Trophoblast cell (in vitro differentiated cells and primary cell): ENCODE results near the gene HPD.

Experiments
- DNase-seq, 2 donors: peaks; one replicate each; pipeline ENCODE4 v3.0.0-alpha.2; 2016
- H2AFZ ChIP-seq: 2 replicates; pipeline ENCODE4 v1.6.1; 2013; ENCODE audit warnings: low read length, moderate library complexity, mild to moderate bottlenecking; ENCODE audit not compliant: insufficient read depth, poor library complexity
- H2AK5ac ChIP-seq: 2 replicates; pipeline ENCODE4 v1.6.1; 2013; ENCODE audit warnings: mild to moderate bottlenecking, low read length
- H2BK120ac ChIP-seq: 2 replicates; pipeline ENCODE4 v1.6.1; 2013; ENCODE audit warnings: low read length, mild to moderate bottlenecking, moderate library complexity; ENCODE audit not compliant: insufficient read depth, poor library complexity
- H2BK12ac ChIP-seq: 2 replicates; pipeline ENCODE4 v1.6.1; 2013; ENCODE audit warnings: mild to moderate bottlenecking, low read length, moderate library complexity
- H2BK5ac ChIP-seq: 2 replicates; pipeline ENCODE4 v1.6.1; 2013; ENCODE audit warnings: low read length, low read depth, moderate library complexity, mild to moderate bottlenecking; ENCODE audit not compliant: poor library complexity
- H3K14ac ChIP-seq: 2 replicates; pipeline ENCODE4 v1.6.1; 2013; ENCODE audit warnings: mild to moderate bottlenecking, low read length
- H3K18ac ChIP-seq: 2 replicates; pipeline ENCODE4 v1.6.1; 2013; ENCODE audit warnings: mild to moderate bottlenecking, low read length
- H3K23ac ChIP-seq: 2 replicates; pipeline ENCODE4 v1.6.1; 2013; ENCODE audit warnings: low read length
- H3K27ac ChIP-seq: 2 replicates; pipeline ENCODE4 v1.5.1; 2013; ENCODE audit warnings: low read depth, mild to moderate bottlenecking, inconsistent platforms, low read length, moderate library complexity
- H3K27me3 ChIP-seq: 2 replicates; pipeline ENCODE4 v1.6.1; 2013; ENCODE audit warnings: inconsistent platforms, mild to moderate bottlenecking, low read length, moderate library complexity; ENCODE audit not compliant: insufficient read depth
- H3K36me3 ChIP-seq, 2 experiments: 1 replicate in 1 of 2; 2 replicates in 1 of 2; pipeline ENCODE4 v1.6.1; 2013; ENCODE audit warnings: low read length in 2 of 2, mild to moderate bottlenecking in 2 of 2, moderate library complexity in 1 of 2; ENCODE audit not compliant: insufficient read depth in 2 of 2, control insufficient read depth in 1 of 2
- H3K4ac ChIP-seq: 2 replicates; pipeline ENCODE4 v1.6.1; 2013; ENCODE audit warnings: low read depth, mild to moderate bottlenecking, low read length, moderate library complexity
- H3K4me1 ChIP-seq, 2 experiments: 1 replicate in 1 of 2; 2 replicates in 1 of 2; pipeline ENCODE4 v1.6.1; 2013; ENCODE audit warnings: low read length in 2 of 2, mild to moderate bottlenecking in 2 of 2, moderate library complexity in 1 of 2; ENCODE audit not compliant: insufficient read depth in 2 of 2, control insufficient read depth in 1 of 2
- H3K4me2 ChIP-seq: 2 replicates; pipeline ENCODE4 v1.6.1; 2013; ENCODE audit warnings: inconsistent platforms, mild to moderate bottlenecking, low read length, moderate library complexity
- H3K4me3 ChIP-seq: 2 replicates; pipeline ENCODE4 v1.5.1; 2013; ENCODE audit warnings: mild to moderate bottlenecking, low read depth, low read length, inconsistent platforms
- H3K79me1 ChIP-seq: one replicate; pipeline ENCODE4 v1.6.1; 2013; ENCODE audit warnings: low read length
- H3K79me2 ChIP-seq: 2 replicates; pipeline ENCODE4 v1.6.1; 2013; ENCODE audit warnings: low read length, mild to moderate bottlenecking; ENCODE audit not compliant: control insufficient read depth, insufficient read depth, poor library complexity
- H3K9ac ChIP-seq: 2 replicates; pipeline ENCODE4 v1.6.1; 2013; ENCODE audit warnings: mild to moderate bottlenecking, low read length
- H3K9me3 ChIP-seq: 2 replicates; pipeline ENCODE4 v1.6.1; 2013; ENCODE audit warnings: low read depth, mild to moderate bottlenecking, control low read depth, inconsistent platforms, low read length; ENCODE audit not compliant: insufficient read depth
- H4K12ac ChIP-seq: 2 replicates; pipeline ENCODE4 v1.6.1; 2013; ENCODE audit warnings: low read depth, mild to moderate bottlenecking, low read length, moderate library complexity
- H4K8ac ChIP-seq: 2 replicates; pipeline ENCODE4 v1.6.1; 2013; ENCODE audit warnings: low read depth, mild to moderate bottlenecking, low read length, moderate library complexity
- H4K91ac ChIP-seq: one replicate; pipeline ENCODE4 v1.6.1; 2013; ENCODE audit warnings: low read depth, mild to moderate bottlenecking, low read length, moderate library complexity
- WGBS: extraction: QIAGEN DNeasy Blood & Tissue Kit; methylation state at CpG from one replicate; pipeline ENCODE4 v1.1.7; 2013; ENCODE audit warnings: missing lambda C conversion rate; ENCODE audit not compliant: insufficient read length, insufficient coverage; ENCODE audit errors: extremely low coverage; 5-methylcytosine and 5-hydroxymethylcytosine counted together

Gene HPD

GRCh38 chr12:121806009-121806545, 52.6 kb downstream of the HPD start:
- H3K4me3 ChIP-seq = peak overlapping the region; percentile 23
- peak overlapping the region; percentile 18 for H3K4ac ChIP-seq
- no peak overlapping the region for H2AK5ac ChIP-seq
- peak overlapping the region; percentile 34 for H3K23ac ChIP-seq
- H4K12ac ChIP-seq = no peak overlapping the region
- no peaks in the 10 kb centered on the region for H3K9me3 ChIP-seq
- H4K91ac ChIP-seq = no peak overlapping the region
- DNase-seq = no peak
- peak overlapping the region; percentile 44 for H3K4me2 ChIP-seq
- H2BK12ac ChIP-seq = no peak overlapping the region
- no peak overlapping the region for H4K8ac ChIP-seq
- peaks cover 36 to 37% of the 10 kb centered on the region in 2 experiments for H3K36me3 ChIP-seq
- H2AFZ ChIP-seq = no peak overlapping the region
- no peak overlapping the region for H3K18ac ChIP-seq
- no peak overlapping the region for H3K27ac ChIP-seq
- no peak overlapping the region for H2BK120ac ChIP-seq
- H3K27me3 ChIP-seq = no peaks in the 10 kb centered on the region
- H2BK5ac ChIP-seq = no peak overlapping the region
- no CpG with 5 or more reads among the region's 16 CpGs for WGBS
- H3K14ac ChIP-seq = no peak overlapping the region
- H3K79me2 ChIP-seq = peaks cover 26% of the 10 kb centered on the region
- H3K4me1 ChIP-seq = peaks cover 11 to 16% of the 10 kb centered on the region in 2 experiments
- peak overlapping the region; percentile 63 for H3K9ac ChIP-seq
- peaks cover 26% of the 10 kb centered on the region for H3K79me1 ChIP-seq

- Histone ChIP-seq H3K4ac (peak overlapping the region; percentile 25), H3K9me3 (no peaks in the 10 kb centered on the region), H3K9ac (peak overlapping the region; percentile 88), H3K18ac (peak overlapping the region; percentile 89), H3K36me3 (peaks cover 29 to 34% of the 10 kb centered on the region in 2 experiments), H3K27me3 (no peaks in the 10 kb centered on the region), H3K4me3 (peak overlapping the region; percentile 77), H3K23ac (peak overlapping the region; percentile 34), H3K79me1 (peaks cover 32% of the 10 kb centered on the region), H2AK5ac (peak overlapping the region; percentile 31), H2AFZ (peak overlapping the region; percentile 35), H4K12ac (peak overlapping the region; percentile 56), H4K91ac (peak overlapping the region; percentile 60), H2BK5ac (peak overlapping the region; percentile 69), H3K4me2 (peak overlapping the region; percentile 97), H3K79me2 (peaks cover 32% of the 10 kb centered on the region), H2BK12ac (no peak overlapping the region), H3K14ac (peak overlapping the region; percentile 62), H2BK120ac (peak overlapping the region; percentile 49), H3K4me1 (peaks cover 8 to 12% of the 10 kb centered on the region in 2 experiments), H3K27ac (no peak overlapping the region), H4K8ac (peak overlapping the region; percentile 63)
- WGBS = no CpG with 5 or more reads among the region's 45 CpGs
- DNase-seq = peak in 1 of 2 donors; percentile 38
Observed at GRCh38 chr12:121805171-121806008, 53.3 kb downstream of the HPD start.

- Histone ChIP-seq H3K4ac (peak overlapping the region; percentile 25), H3K36me3 (peaks cover 21 to 25% of the 10 kb centered on the region in 2 experiments), H4K91ac (peak overlapping the region; percentile 60), H3K27me3 (no peaks in the 10 kb centered on the region), H3K79me1 (peaks cover 39% of the 10 kb centered on the region), H4K12ac (no peak overlapping the region), H3K9ac (peak overlapping the region; percentile 88), H3K4me2 (peak overlapping the region; percentile 97), H3K14ac (peak overlapping the region; percentile 68), H2BK120ac (peak overlapping the region; percentile 4), H3K4me3 (peak overlapping the region; percentile 77), H3K23ac (no peak overlapping the region), H3K18ac (peak overlapping the region; percentile 4), H2AK5ac (peak overlapping the region; percentile 0), H3K9me3 (no peaks in the 10 kb centered on the region), H2AFZ (peak overlapping the region; percentile 55), H3K27ac (peak overlapping the region; percentile 94), H4K8ac (peak overlapping the region; percentile 64), H2BK5ac (peak overlapping the region; percentile 49), H3K79me2 (peaks cover 39% of the 10 kb centered on the region), H2BK12ac (no peak overlapping the region), H3K4me1 (peaks cover 8 to 11% of the 10 kb centered on the region in 2 experiments)
- DNase-seq = peak in 1 of 2 donors; percentile 56
- WGBS = no CpG with 5 or more reads among the region's 63 CpGs
Observed at GRCh38 chr12:121804417-121805111, 54.1 kb downstream of the HPD start.

DNA sequence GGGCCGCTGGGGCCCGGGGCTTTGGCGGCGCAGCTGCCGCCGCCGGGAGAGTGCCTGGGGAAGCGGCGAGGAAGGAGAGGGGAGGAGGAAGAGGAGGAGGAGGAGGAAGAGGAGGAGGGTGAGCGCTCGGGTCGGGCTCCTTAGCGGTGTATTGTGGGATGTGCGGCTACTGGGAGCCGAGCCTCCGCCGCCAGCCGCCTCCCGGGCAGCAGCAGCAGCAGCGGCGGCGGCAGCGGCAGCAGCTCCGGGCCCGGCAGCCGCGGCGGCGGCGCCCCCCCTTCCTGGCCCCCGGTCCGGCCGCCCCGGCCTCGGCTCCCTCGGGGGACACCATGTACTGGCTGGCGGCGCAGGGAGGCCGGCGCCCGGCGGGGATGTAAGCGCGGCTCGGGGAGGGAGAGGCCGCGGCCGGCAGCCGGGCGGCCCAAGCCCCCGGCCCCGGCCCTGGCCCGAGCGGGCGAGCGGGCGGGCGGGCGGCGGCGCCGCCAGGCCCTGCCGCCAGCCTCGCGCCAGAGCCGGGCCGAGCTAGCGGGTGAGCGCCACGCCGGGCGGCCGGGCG, 54.7 kb downstream of the HPD start, which contains the start of gene SETD1B:
TSS of gene SETD1B (plus strand) at position 149 of the 556 bp plus-strand sequence. CDS start 729 bp downstream, outside the sequence.
- H3K36me3 ChIP-seq = peaks cover 15 to 24% of the 10 kb centered on the region in 2 experiments
- WGBS = no CpG with 5 or more reads among the region's 74 CpGs
- peak within 1 kb of the TSS; percentile 92 for H3K18ac ChIP-seq
- H3K23ac ChIP-seq = no peak within 1 kb of the TSS
- peak within 1 kb of the TSS; percentile 94 for H3K27ac ChIP-seq
- peak within 1 kb of the TSS; percentile 91 for H4K12ac ChIP-seq
- H3K9me3 ChIP-seq = no peaks in the 10 kb centered on the region
- peak within 1 kb of the TSS; percentile 94 for H2BK5ac ChIP-seq
- H2AK5ac ChIP-seq = peak within 1 kb of the TSS; percentile 84
- peaks cover 43% of the 10 kb centered on the region for H3K79me2 ChIP-seq
- peak within 1 kb of the TSS; percentile 77 for H3K4me3 ChIP-seq
- peak within 1 kb of the TSS; percentile 95 for H4K8ac ChIP-seq
- peak within 1 kb of the TSS; percentile 62 for H2AFZ ChIP-seq
- H2BK12ac ChIP-seq = peak within 1 kb of the TSS; percentile 28
- peak within 1 kb of the TSS; percentile 97 for H3K4me2 ChIP-seq
- peaks cover 12 to 13% of the 10 kb centered on the region in 2 experiments for H3K4me1 ChIP-seq
- peak within 1 kb of the TSS; percentile 88 for H3K9ac ChIP-seq
- peak within 1 kb of the TSS; percentile 95 for H3K14ac ChIP-seq
- H3K4ac ChIP-seq = peak within 1 kb of the TSS; percentile 68
- no peaks in the 10 kb centered on the region for H3K27me3 ChIP-seq
- peak in 1 of 2 donors; percentile 47 for DNase-seq
- peak within 1 kb of the TSS; percentile 90 for H2BK120ac ChIP-seq
- peaks cover 45% of the 10 kb centered on the region for H3K79me1 ChIP-seq
- peak within 1 kb of the TSS; percentile 92 for H4K91ac ChIP-seq
